SU-DHL-6 (cell line): ENCODE results near the gene ISYNA1.

ENCODE experiments used
- H2AFZ ChIP-seq: fragments of 200-600 bp; sonication (generic); 2 replicates; pipeline ENCODE4 v1.6.1; 2014; ENCODE audit warnings: low read depth, mild to moderate bottlenecking, moderate library complexity, mixed read lengths, antibody characterized with exemption, low read length; ENCODE audit not compliant: severe bottlenecking
- H3F3A ChIP-seq: fragments of 200-600 bp; shearing (Covaris generic); 2 replicates; pipeline ENCODE4 v1.6.0; 2016; ENCODE audit warnings: antibody characterized with exemption, mild to moderate bottlenecking; ENCODE audit not compliant: insufficient read depth
- H3K27ac ChIP-seq: fragments of 200-600 bp; sonication (generic); 2 replicates; pipeline ENCODE4 v1.5.1; 2016; ENCODE audit warnings: low read depth, mild to moderate bottlenecking, low read length, moderate library complexity, mixed read lengths
- H3K27me3 ChIP-seq: fragments of 200-600 bp; sonication (generic), shearing (Covaris generic); 2 replicates; pipeline ENCODE4 v1.6.0; 2014; ENCODE audit warnings: mild to moderate bottlenecking, low read length
- H3K36me3 ChIP-seq: fragments of 200-600 bp; sonication (generic); 2 replicates; pipeline ENCODE4 v1.6.1; 2014; ENCODE audit warnings: mild to moderate bottlenecking, low read length, mixed read lengths
- H3K4me2 ChIP-seq: fragments of 300-600, 200-600 bp; shearing (Covaris generic), sonication (generic); 2 replicates; pipeline ENCODE4 v1.6.0; 2014; ENCODE audit warnings: low read length, low read depth, mild to moderate bottlenecking; ENCODE audit not compliant: poor library complexity, severe bottlenecking
- H3K4me3 ChIP-seq: fragments of 200-600 bp; sonication (generic); 2 replicates; pipeline ENCODE4 v1.5.1; 2014; ENCODE audit warnings: antibody characterized with exemption, low read length, mild to moderate bottlenecking, mixed read lengths; ENCODE audit not compliant: insufficient read depth, poor library complexity, severe bottlenecking
- H3K79me2 ChIP-seq: fragments of 200-600 bp; sonication (generic); 2 replicates; pipeline ENCODE4 v1.6.1; 2014; ENCODE audit warnings: mild to moderate bottlenecking, low read length, moderate library complexity; ENCODE audit not compliant: insufficient read depth
- H3K9ac ChIP-seq: fragments of 200-600 bp; sonication (generic); 2 replicates; pipeline ENCODE4 v1.7.0; 2014; ENCODE audit warnings: mild to moderate bottlenecking, low read length
- H3K9me2 ChIP-seq: fragments of 200-600 bp; sonication (generic); replicated peaks from 2 replicates; pipeline ENCODE4 v1.6.1; 2014; ENCODE audit warnings: low read length; ENCODE audit not compliant: insufficient read depth
- H3K9me3 ChIP-seq: fragments of 200-600 bp; sonication (generic); 2 replicates; pipeline ENCODE4 v1.6.1; 2014; ENCODE audit warnings: low read length, mixed read lengths; ENCODE audit not compliant: insufficient read depth
- H4K20me1 ChIP-seq: fragments of 200-600 bp; sonication (generic); 2 replicates; pipeline ENCODE4 v1.6.1; 2014; ENCODE audit warnings: low read depth, mild to moderate bottlenecking, antibody characterized with exemption, low read length, moderate library complexity, mixed read lengths
- CTCF ChIP-seq: fragments of 200-600 bp; sonication (generic); IDR thresholded peaks from one replicate; pipeline ENCODE4 v1.5.1; 2017; ENCODE audit warnings: antibody characterized with exemption, mild to moderate bottlenecking, low read length, moderate library complexity; ENCODE audit not compliant: insufficient read depth, poor library complexity, severe bottlenecking
- EZH2phosphoT487 ChIP-seq: fragments of 200-600 bp; sonication (generic), shearing (Covaris generic); conservative IDR thresholded peaks from 2 replicates; pipeline ENCODE4 v1.6.1; 2018; ENCODE audit warnings: mild to moderate bottlenecking, antibody characterized with exemption, low read length, moderate library complexity, mixed read lengths

The ISYNA1 gene

GRCh38 chr19:18460900-18461299 is 23.0 kb upstream of the ISYNA1 start:
- Histone ChIP-seq H3K4me2 (no peak overlapping the region), H3K9me2 (no peaks in the 10 kb centered on the region), H3K27ac (no peak overlapping the region), H3K36me3 (no peaks in the 10 kb centered on the region), H2AFZ (no peak overlapping the region), H3K27me3 (no peaks in the 10 kb centered on the region), H3F3A (no peaks in the 10 kb centered on the region), H3K9ac (no peak overlapping the region), H3K4me3 (no peak overlapping the region), H3K9me3 (no peaks in the 10 kb centered on the region), H4K20me1 (no peaks in the 10 kb centered on the region), H3K79me2 (no peaks in the 10 kb centered on the region)
- TF ChIP-seq EZH2phosphoT487 (no peak), CTCF (no peak)

- H3K4me3 ChIP-seq, result no peak overlapping the region
- no peaks in the 10 kb centered on the region for H3K79me2 ChIP-seq
- no peak for TF ChIP-seq EZH2phosphoT487
- TF ChIP-seq CTCF, result no peak
- no peak overlapping the region for H3K27ac ChIP-seq
- H3K36me3 ChIP-seq, result no peaks in the 10 kb centered on the region
- no peak overlapping the region for H3K9ac ChIP-seq
- H2AFZ ChIP-seq, result no peak overlapping the region
- H4K20me1 ChIP-seq, result no peaks in the 10 kb centered on the region
- H3K9me2 ChIP-seq, result no peaks in the 10 kb centered on the region
- no peaks in the 10 kb centered on the region for H3K9me3 ChIP-seq
- H3F3A ChIP-seq, result no peaks in the 10 kb centered on the region
- no peaks in the 10 kb centered on the region for H3K27me3 ChIP-seq
- no peak overlapping the region for H3K4me2 ChIP-seq
These were observed 19.8 kb upstream of the ISYNA1 start for GRCh38 chr19:18457483-18458331.

- TF ChIP-seq EZH2phosphoT487, result no peak
- no peak for TF ChIP-seq CTCF
- no peaks in the 10 kb centered on the region for H3K9me2 ChIP-seq
- H3K4me3 ChIP-seq, result no peak overlapping the region
- no peaks in the 10 kb centered on the region for H3F3A ChIP-seq
- H3K9ac ChIP-seq, result no peak overlapping the region
- H2AFZ ChIP-seq, result no peak overlapping the region
- no peaks in the 10 kb centered on the region for H3K9me3 ChIP-seq
- no peaks in the 10 kb centered on the region for H3K36me3 ChIP-seq
- H3K79me2 ChIP-seq, result no peaks in the 10 kb centered on the region
- no peaks in the 10 kb centered on the region for H3K27me3 ChIP-seq
- no peaks in the 10 kb centered on the region for H4K20me1 ChIP-seq
- H3K4me2 ChIP-seq, result no peak overlapping the region
- H3K27ac ChIP-seq, result no peak overlapping the region
These were observed 19.0 kb upstream of the ISYNA1 start for GRCh38 chr19:18456974-18457373.
